HepG2 (cell line): Measurements from ENCODE around the gene GNG7.

ENCODE experiments used
- CTCF ChIP-seq: sonication (generic); formaldehyde crosslinking; IDR thresholded peaks from 2 replicates; pipeline ENCODE4 v1.5.0; 2020; ENCODE audit warnings: mild to moderate bottlenecking, missing genetic modification reagents, moderate library complexity
- EZH2 ChIP-seq: conservative IDR thresholded peaks from 2 replicates; pipeline ENCODE4 v1.6.1; 2012; ENCODE audit warnings: mild to moderate bottlenecking, low read depth, low read length, moderate library complexity
- FOXP4 ChIP-seq: sonication (generic); formaldehyde crosslinking; IDR thresholded peaks from 2 replicates; pipeline ENCODE4 v1.4.0; 2020; ENCODE audit warnings: missing genetic modification reagents
- HNRNPK ChIP-seq: fragments of 200-400 bp; formaldehyde crosslinking; IDR thresholded peaks from 2 replicates; pipeline ENCODE4 v1.6.1; 2018; ENCODE audit warnings: low read length, low read depth, moderate library complexity, mild to moderate bottlenecking; ENCODE audit not compliant: poor library complexity, severe bottlenecking
- IRF9 ChIP-seq: sonication (generic); formaldehyde crosslinking; IDR thresholded peaks from 2 replicates; pipeline ENCODE4 v1.8.0; 2022; ENCODE audit warnings: missing genetic modification reagents, mild to moderate bottlenecking, borderline replicate concordance
- KDM5A ChIP-seq: fragments of 200-600 bp; sonication (generic); IDR thresholded peaks from 2 replicates; pipeline ENCODE4 v1.7.0; 2018; ENCODE audit warnings: antibody characterized with exemption, mild to moderate bottlenecking, low read length, borderline replicate concordance
- NR3C1 ChIP-seq: sonication (generic); formaldehyde crosslinking; IDR thresholded peaks from 2 replicates; pipeline ENCODE4 v1.4.0; 2020; ENCODE audit warnings: missing genetic modification reagents
- POLR2A ChIP-seq, 2 experiments: IDR thresholded peaks; 2 replicates each; pipeline ENCODE4 v1.6.1; 2011; ENCODE audit warnings: low read depth in 2 of 2, low read length in 2 of 2, mild to moderate bottlenecking in 1 of 2, moderate library complexity in 1 of 2; ENCODE audit not compliant: insufficient read depth in 1 of 2
- POLR2AphosphoS5 ChIP-seq: IDR thresholded peaks from 2 replicates; pipeline ENCODE4 v1.6.1; 2012; ENCODE audit warnings: low read depth, low read length
- RXRA ChIP-seq: sonication (generic); formaldehyde crosslinking; IDR thresholded peaks from 2 replicates; pipeline ENCODE4 v1.5.1; 2020; ENCODE audit warnings: missing genetic modification reagents
- SRSF1 ChIP-seq: fragments of 200-400 bp; formaldehyde crosslinking; optimal IDR thresholded peaks from 2 replicates; pipeline ENCODE3; 2017; ENCODE audit warnings: mild to moderate bottlenecking, low read depth, low read length, moderate library complexity
- YY1 ChIP-seq: IDR thresholded peaks from 2 replicates; pipeline ENCODE4 v1.6.1; 2011; ENCODE audit warnings: low read length, low read depth, moderate library complexity, mild to moderate bottlenecking; ENCODE audit not compliant: insufficient read depth, insufficient replicate concordance
- ZNF296 ChIP-seq: sonication (generic); formaldehyde crosslinking; conservative IDR thresholded peaks from 2 replicates; pipeline ENCODE4 v1.5.0; 2020; ENCODE audit warnings: mild to moderate bottlenecking, missing genetic modification reagents
- ZNF670 ChIP-seq: sonication (generic); formaldehyde crosslinking; IDR thresholded peaks from 2 replicates; pipeline ENCODE4 v1.8.0; 2022; ENCODE audit warnings: mild to moderate bottlenecking, missing genetic modification reagents, borderline replicate concordance

GRCh38 chr19:2653218-2653617 lies 49.3 kb downstream of the GNG7 start:
- TF ChIP-seq YY1, result no peak
- TF ChIP-seq FOXP4, result no peak
- TF ChIP-seq SRSF1, result no peak
- TF ChIP-seq HNRNPK, result no peak
- TF ChIP-seq ZNF670 (CRISPR knock-in tag), result no peak
- TF ChIP-seq RXRA (CRISPR knock-in tag), result no peak
- no peak for TF ChIP-seq NR3C1
- no peak for TF ChIP-seq POLR2A (IDR thresholded peaks at IDR 0.05; ENCODE audit: insufficient read depth in 1 of 2, low read depth in 2 of 2, low read length in 2 of 2)
- no peak for TF ChIP-seq CTCF (CRISPR knock-in tag)
- TF ChIP-seq POLR2AphosphoS5, result no peak
- no peak for TF ChIP-seq EZH2
- no peak for TF ChIP-seq IRF9
- TF ChIP-seq KDM5A, result no peak
- TF ChIP-seq ZNF296 (CRISPR knock-in tag), result no peak
